PFSK-1 (cell line): ENCODE results near the gene GHRH.

Experiments
- FOXP2 ChIP-seq: optimal IDR thresholded peaks from 2 replicates; pipeline ENCODE3; 2011; ENCODE audit warnings: borderline replicate concordance, control low read depth, inconsistent platforms; ENCODE audit not compliant: insufficient read depth; ENCODE audit errors: extremely low read length, extremely low read depth
- POLR2AphosphoS5 ChIP-seq: IDR thresholded peaks from 2 replicates; pipeline ENCODE4 v1.6.1; 2012; ENCODE audit warnings: low read depth, mild to moderate bottlenecking, control low read depth, low read length, moderate library complexity
- REST ChIP-seq, 2 experiments: IDR thresholded peaks; 2 replicates each; pipeline versions ENCODE4 v1.6.1 to v1.8.0; 2011 to 2012; ENCODE audit warnings: low read depth in 2 of 2, low read length in 2 of 2, control low read depth in 1 of 2, inconsistent platforms in 1 of 2, mild to moderate bottlenecking in 1 of 2, moderate library complexity in 1 of 2; ENCODE audit not compliant: insufficient read depth in 1 of 2
- SIN3A ChIP-seq: IDR thresholded peaks from 2 replicates; pipeline ENCODE4 v1.6.1; 2012; ENCODE audit warnings: mild to moderate bottlenecking, low read length, moderate library complexity, borderline replicate concordance; ENCODE audit not compliant: insufficient read depth
- TAF1 ChIP-seq: IDR thresholded peaks from 2 replicates; pipeline ENCODE4 v1.6.1; 2012; ENCODE audit warnings: low read length, control low read depth, borderline replicate concordance; ENCODE audit not compliant: insufficient read depth

Gene GHRH

DNA sequence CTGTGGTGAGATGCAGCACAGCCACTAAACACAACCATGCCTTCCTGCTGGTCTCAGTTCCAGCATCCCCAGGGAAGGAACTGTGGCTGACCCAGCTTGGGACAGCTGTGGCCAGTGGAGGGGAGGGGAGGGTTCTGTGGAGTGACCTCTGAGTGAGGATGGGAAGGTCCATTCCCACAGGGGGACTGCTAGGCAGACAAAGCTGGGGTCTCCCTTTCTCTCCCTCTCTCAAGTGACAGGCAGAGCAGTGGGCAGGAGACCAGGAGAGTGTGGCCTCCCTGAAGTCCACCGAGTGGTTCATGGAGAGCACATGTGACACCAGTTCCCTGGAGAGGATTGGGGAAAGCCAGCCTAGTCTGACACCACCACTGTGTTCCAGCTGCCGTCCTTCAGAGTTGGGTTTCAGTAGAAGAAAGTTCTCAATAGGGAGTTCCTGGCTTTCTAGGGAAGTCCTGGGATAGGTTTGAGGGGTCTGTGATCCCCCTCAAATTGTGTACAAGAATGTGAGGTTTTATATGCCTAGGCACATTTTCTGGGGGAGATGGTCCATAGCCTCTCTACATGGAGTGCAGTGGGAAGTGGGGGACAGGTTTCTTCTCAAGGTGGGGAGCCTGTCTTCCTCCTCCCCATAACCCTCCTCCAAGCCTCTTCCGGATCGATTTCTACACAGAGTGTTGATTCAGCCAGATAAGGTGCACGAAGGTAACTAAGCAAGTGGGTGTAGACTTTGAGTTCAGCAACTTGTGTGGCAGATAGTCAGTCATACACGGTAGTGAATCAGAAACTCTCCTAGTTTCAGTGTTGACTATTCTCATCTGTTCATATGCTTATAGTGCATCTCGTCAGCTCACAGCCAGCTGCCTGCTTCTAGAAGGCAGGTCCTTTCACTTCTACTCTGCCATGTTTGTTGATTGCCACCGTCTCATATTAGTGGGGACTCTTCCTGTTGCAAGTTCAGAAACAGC lies 46.8 kb upstream of the GHRH start:
- TF ChIP-seq REST (IDR thresholded peaks at IDR 0.05; ENCODE audit: insufficient read depth in 1 of 2, low read depth in 2 of 2, low read length in 2 of 2) (no peak), POLR2AphosphoS5 (no peak), TAF1 (no peak), FOXP2 (no peak), SIN3A (no peak)

- TF ChIP-seq REST (IDR thresholded peaks at IDR 0.05; ENCODE audit: insufficient read depth in 1 of 2, low read depth in 2 of 2, low read length in 2 of 2) (no peak), SIN3A (no peak), TAF1 (no peak), POLR2AphosphoS5 (no peak)
Measured at GRCh38 chr20:37305839-37306238, 44.2 kb upstream of the GHRH start.

DNA sequence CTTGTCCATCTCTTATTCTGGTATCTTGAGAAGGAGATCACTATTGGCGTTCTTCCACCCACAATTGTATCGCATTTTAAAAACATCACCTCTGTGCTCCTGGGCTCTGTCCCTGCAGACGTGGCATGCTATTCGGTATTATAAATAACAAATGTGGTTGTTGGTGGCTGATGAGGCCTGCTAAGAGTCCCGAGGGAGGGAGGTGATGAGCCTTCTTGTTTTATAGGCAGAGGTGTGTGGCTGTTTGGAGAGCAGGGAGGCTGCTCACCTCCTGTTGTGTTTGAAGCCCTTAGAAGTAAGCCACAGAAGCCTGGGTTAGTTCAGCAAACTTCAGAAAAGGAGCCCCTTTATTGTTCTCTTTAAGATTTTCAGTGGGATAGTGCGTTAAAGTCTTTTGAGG lies 43.5 kb upstream of the GHRH start:
- TF ChIP-seq SIN3A = no peak
- TF ChIP-seq TAF1 = no peak
- TF ChIP-seq REST (IDR thresholded peaks at IDR 0.05; ENCODE audit: insufficient read depth in 1 of 2, low read depth in 2 of 2, low read length in 2 of 2) = no peak
- no peak for TF ChIP-seq POLR2AphosphoS5
- TF ChIP-seq FOXP2 = no peak

DNA sequence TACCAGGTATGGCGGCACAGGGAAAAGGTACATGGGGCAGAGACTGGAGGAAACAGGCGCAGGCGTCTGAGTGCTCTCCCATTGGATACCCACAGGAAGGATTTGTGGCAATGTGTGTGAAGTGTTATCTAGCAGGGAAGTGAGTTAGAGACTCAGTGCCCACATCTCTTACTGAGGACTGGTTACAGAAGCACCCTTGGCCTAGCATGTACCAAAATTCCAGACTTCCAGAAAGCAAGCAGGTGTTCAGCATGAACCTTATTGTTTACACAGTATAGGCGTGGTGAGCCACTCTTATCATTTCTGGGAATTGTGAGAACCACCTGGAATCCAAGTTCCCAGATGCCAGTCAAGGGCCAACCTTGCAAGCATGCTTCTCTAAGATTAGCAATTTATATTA lies 42.0 kb upstream of the GHRH start:
- TF ChIP-seq TAF1 = no peak
- no peak for TF ChIP-seq FOXP2
- no peak for TF ChIP-seq POLR2AphosphoS5
- no peak for TF ChIP-seq REST (IDR thresholded peaks at IDR 0.05; ENCODE audit: insufficient read depth in 1 of 2, low read depth in 2 of 2, low read length in 2 of 2)
- TF ChIP-seq SIN3A = no peak
